Fibroblast of the aortic adventitia (primary cell): ENCODE data around the gene FAP. TPM values are rescaled to one million over a fixed set of nuclear protein-coding genes. Genes with fewer than 3 reads are reported as not detected.

ENCODE experiments used
- DNase-seq: peaks from one replicate; pipeline ENCODE4 v3.0.0-alpha.2; 2010; ENCODE audit warnings: low read depth
- H3K4me3 ChIP-seq: 2 replicates; pipeline ENCODE4 v1.5.1; 2011; ENCODE audit warnings: low read depth, mild to moderate bottlenecking, control low read depth, low read length, moderate library complexity
- total RNA-seq: library from RNA; depleted of rRNA; stranded (reverse); fragments of >200 nt; gene quantifications from 2 replicates; pipeline ENCODE4 v1.2.3, GENCODE V29; 2012; ENCODE audit warnings: low replicate concordance
- TF ChIP-seq, protein P1 (sequence below): IDR thresholded peaks from 2 replicates; pipeline ENCODE4 v1.5.1; 2011; ENCODE audit warnings: mild to moderate bottlenecking, low read length, control low read depth, inconsistent platforms; ENCODE audit not compliant: insufficient read depth

FAP gene
- total RNA-seq, 1 donor: 228 TPM

DNA sequence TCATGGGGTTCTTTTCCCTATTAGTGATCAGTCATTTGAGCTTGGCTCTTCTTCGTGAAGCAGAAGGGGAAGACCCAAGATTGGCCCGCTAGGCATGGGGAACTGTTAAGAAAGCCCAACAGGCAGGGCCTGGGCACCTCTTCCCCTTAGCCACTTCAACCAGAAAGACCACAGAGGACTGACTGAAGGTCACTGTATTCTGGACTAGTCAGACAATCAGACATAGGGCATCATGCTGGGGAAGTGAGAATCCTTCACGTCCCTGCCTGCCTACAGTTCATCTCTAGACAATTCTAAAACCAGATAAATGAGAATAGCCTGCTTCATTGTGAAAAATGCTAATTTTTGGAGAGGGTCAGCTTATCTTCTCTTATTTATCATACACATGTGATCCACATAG lies 28.1 kb downstream of the FAP start:
- no peak for DNase-seq
- no peak overlapping the region for H3K4me3 ChIP-seq
- TF ChIP-seq, protein P1, sequence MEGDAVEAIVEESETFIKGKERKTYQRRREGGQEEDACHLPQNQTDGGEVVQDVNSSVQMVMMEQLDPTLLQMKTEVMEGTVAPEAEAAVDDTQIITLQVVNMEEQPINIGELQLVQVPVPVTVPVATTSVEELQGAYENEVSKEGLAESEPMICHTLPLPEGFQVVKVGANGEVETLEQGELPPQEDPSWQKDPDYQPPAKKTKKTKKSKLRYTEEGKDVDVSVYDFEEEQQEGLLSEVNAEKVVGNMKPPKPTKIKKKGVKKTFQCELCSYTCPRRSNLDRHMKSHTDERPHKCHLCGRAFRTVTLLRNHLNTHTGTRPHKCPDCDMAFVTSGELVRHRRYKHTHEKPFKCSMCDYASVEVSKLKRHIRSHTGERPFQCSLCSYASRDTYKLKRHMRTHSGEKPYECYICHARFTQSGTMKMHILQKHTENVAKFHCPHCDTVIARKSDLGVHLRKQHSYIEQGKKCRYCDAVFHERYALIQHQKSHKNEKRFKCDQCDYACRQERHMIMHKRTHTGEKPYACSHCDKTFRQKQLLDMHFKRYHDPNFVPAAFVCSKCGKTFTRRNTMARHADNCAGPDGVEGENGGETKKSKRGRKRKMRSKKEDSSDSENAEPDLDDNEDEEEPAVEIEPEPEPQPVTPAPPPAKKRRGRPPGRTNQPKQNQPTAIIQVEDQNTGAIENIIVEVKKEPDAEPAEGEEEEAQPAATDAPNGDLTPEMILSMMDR: no peak

DNA sequence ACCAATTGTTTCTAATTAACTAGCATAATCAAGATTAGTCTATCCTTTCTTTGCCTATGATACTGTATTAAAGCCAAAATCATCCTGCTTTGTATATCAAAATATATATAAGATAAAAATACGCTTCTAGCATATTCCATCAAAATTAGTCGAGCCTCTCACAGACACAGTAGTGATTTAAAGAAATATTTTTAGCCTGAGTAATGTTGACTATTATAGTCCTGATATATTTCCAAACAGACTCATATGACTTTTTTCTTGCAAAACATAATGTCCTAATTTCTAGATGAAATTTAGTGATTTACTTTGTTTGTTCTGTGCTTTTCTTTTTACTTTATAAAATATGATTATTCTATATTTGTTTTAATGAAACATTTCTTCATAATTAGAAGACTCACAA lies 30.9 kb downstream of the FAP start:
- TF ChIP-seq, protein P1: no peak
- H3K4me3 ChIP-seq: no peak overlapping the region
- peak; percentile 47 for DNase-seq

DNA sequence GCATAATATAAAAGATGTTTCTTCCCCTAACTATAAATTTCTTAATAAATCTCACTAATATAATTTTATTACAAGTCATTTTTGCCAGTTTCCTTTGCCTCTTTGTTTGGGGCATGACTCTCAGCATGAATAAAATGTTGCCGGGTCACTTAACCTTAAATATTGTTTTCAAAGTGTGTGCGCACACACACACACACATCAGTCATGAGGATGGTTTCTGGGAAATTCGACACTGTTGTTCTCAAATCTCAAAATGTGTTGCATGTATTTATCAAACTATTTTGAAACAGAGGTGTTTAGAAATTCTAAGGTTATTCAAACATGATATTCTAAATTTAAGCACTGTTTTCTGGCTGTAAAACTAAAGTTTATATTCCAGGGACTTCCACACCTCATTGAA lies 31.5 kb downstream of the FAP start:
- no peak overlapping the region for H3K4me3 ChIP-seq
- TF ChIP-seq, protein P1: no peak
- DNase-seq: no peak

DNA sequence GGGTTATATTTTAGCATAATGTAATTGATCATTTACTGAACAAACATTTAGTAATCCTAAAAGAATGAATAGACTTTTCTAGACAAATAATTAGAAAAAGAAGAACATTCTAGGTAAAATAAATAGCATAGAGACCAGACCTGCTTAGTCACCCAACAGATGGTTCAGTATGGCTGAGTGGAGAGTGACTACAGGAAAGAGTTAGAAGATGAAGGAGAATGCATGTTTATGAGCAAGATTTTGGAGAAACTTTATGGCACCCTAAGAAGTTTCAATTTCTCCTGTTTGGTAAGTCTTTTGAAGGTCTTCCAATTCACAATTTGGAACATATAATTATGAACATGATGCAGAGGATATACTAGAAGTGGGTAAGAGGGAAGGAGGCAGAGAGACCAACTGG lies 32.9 kb downstream of the FAP start:
- DNase-seq: no peak
- TF ChIP-seq, protein P1: no peak
- H3K4me3 ChIP-seq: no peak overlapping the region

DNA sequence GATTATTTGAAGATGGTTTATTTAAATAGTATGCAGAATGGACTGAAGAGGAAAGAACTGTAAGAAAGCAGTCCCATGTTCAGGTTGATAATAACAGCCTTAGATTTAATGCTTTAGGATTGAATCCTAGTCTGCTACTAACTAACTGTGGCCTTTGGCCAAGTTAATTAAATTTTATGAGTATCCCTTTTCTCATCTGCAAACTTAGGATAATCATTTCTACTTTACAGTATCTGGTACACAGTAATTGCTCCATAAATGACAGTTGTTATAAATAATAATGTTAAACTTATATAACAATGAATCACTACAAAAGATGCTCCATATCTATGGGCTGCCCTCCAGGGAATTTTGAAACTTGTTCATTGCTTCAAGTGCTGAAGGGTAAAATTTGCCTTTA lies 41.0 kb downstream of the FAP start:
- H3K4me3 ChIP-seq: no peak overlapping the region
- DNase-seq: no peak
- TF ChIP-seq, protein P1: no peak

DNA sequence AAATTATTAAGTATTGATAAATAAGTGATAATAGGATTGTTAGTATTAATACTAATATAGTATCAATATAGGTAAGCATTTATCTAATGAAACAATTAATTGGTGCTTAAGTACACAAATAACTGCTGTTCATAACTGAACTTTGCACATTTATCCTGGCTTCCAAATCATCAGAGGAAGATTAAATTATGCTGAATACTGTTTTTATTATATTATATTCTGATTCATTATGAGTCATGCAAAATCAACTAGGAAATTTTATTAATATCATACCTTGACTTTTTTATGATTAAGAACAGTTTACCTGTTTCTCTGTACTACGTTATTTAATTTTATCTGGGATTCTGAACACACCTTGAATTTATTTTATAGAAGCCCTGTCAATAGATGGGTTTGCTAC lies 42.6 kb downstream of the FAP start:
- H3K4me3 ChIP-seq: no peak overlapping the region
- DNase-seq: no peak
- TF ChIP-seq, protein P1: no peak

DNA sequence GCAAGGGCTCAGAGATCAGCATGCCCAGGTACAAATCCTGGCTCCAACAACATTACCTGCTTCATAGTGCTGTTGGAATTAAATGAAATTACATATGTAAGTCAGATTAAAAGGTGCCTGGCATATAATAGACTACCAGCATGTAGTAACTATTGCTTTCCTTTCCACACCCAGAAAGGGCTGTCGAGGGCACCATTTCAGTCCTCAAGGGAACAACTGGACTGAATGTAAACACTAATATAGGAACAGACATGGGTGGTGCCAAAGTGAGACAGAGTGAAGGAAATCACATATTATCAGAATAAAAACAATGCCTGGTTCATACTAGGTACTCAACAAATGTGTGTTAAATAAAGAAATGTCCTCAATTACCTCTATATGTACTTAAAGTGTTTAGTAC lies 43.3 kb downstream of the FAP start:
- TF ChIP-seq, protein P1: no peak
- H3K4me3 ChIP-seq: no peak overlapping the region
- no peak for DNase-seq
